Activated naive CD8-positive, alpha-beta T cell (primary cell): Measurements from ENCODE around the gene WNT8B.

ENCODE experiments used
- H3K27ac Mint-ChIP-seq: one replicate; pipeline ENCODE4 v1.8.0; 2021; ENCODE audit warnings: mixed read lengths
- H3K27me3 Mint-ChIP-seq: one replicate; pipeline ENCODE4 v1.8.0; 2021; ENCODE audit warnings: mixed read lengths
- H3K36me3 Mint-ChIP-seq: one replicate; pipeline ENCODE4 v1.8.0; 2021; ENCODE audit warnings: mixed read lengths
- H3K4me1 Mint-ChIP-seq: one replicate; pipeline ENCODE4 v1.8.0; 2021; ENCODE audit warnings: low read depth, mixed read lengths
- H3K4me3 Mint-ChIP-seq: one replicate; pipeline ENCODE4 v1.8.0; 2021; ENCODE audit warnings: mild to moderate bottlenecking, mixed read lengths
- H3K9me3 Mint-ChIP-seq: one replicate; pipeline ENCODE4 v1.8.0; 2021; ENCODE audit warnings: low read depth, mixed read lengths

The WNT8B gene

DNA sequence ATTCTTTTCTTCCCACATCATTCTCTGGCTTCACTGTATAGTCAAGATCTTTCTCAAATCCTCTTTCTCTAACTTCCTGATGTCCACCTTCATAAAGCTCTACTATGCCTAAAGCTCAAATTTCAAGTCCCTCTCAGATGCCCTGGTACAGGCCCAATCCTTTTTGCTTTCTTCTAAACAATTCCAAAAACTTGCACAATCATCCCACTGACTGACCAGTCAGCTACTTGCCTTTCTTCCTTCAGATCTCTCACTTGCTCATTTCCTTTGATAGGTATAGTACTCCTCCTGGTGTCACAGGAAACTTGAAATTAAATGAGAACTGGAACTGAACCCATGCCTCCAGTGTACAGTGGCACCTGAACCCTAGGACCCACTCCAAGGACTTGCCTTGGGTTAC, 38.6 kb downstream of the WNT8B start:
- H3K9me3 Mint-ChIP-seq, result no peaks in the 10 kb centered on the region
- H3K27me3 Mint-ChIP-seq, result no peaks in the 10 kb centered on the region
- peaks cover 24% of the 10 kb centered on the region for H3K4me1 Mint-ChIP-seq
- H3K36me3 Mint-ChIP-seq, result peaks cover 22% of the 10 kb centered on the region
- no peak overlapping the region for H3K27ac Mint-ChIP-seq
- no peak overlapping the region for H3K4me3 Mint-ChIP-seq

DNA sequence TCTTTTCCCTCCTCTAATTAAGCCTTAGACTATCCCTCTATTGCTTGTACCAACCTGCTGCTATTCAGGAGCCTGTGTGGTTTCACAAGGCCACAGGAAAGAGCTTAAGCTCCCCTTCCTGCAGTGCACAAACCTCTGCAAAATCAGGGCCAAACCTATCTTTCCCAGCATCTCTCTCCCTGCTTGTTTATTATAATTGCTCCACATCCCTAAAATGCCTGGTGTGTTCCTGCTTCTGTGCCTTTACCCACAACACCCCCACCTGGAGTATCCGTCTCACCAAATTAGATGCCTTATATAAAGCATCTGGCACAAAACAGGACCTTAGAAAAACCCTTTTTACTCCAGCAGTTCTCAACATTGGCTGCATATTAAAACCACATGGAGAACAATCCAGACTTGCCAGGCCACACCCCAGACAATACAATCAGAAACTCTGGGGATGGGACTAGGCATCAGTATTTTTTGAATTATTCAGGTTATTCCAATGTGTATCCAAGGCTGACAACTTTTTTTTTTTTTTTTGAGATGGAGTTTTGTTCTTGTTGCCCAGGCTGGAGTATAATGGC, 40.2 kb downstream of the WNT8B start:
- Mint-ChIP-seq H3K9me3 (no peaks in the 10 kb centered on the region), H3K4me3 (no peak overlapping the region), H3K27me3 (no peaks in the 10 kb centered on the region), H3K27ac (no peak overlapping the region), H3K36me3 (peaks cover 22% of the 10 kb centered on the region), H3K4me1 (peaks cover 40% of the 10 kb centered on the region)

DNA sequence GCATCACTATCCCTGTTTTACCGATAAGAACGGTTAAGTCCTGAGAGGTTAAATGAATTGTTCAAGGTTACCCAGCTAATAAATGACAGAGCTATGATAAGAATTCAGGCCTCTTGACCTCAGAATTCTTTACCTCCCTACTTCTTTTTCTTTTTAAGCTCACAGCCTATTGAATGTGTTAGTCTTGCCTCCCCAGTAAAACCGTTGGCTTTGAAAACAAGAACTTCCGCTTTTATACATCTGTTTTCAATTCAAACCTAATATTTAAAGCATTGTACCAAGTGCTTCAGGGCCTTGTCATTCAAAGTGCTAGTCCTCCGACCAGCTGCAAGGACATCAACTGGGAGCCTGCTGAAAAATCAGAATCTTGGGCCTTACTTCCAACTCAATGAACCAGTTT, 41.3 kb downstream of the WNT8B start:
- H3K27ac Mint-ChIP-seq, result no peak overlapping the region
- peaks cover 23% of the 10 kb centered on the region for H3K36me3 Mint-ChIP-seq
- no peaks in the 10 kb centered on the region for H3K27me3 Mint-ChIP-seq
- peaks cover 46% of the 10 kb centered on the region for H3K4me1 Mint-ChIP-seq
- no peak overlapping the region for H3K4me3 Mint-ChIP-seq
- no peaks in the 10 kb centered on the region for H3K9me3 Mint-ChIP-seq

DNA sequence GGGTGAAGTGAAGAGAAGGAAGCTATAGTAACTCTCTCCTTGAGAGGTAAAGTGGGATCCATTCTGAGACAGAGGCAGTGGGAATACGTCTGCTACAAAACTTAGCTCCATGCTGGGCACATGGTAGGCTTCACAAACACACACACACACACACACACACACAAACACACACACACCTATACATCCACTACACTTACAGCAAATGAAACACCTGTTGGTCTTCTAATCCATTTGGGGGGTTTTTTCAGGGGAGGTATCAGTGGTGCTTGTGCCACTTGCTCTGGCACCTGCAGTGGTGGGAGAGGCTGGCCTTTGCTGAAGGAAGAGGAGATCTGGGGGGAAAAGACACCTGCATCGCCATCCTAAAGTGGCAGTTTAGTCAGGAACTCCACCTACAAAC, 42.4 kb downstream of the WNT8B start:
- H3K9me3 Mint-ChIP-seq, result no peaks in the 10 kb centered on the region
- H3K27ac Mint-ChIP-seq, result no peak overlapping the region
- H3K27me3 Mint-ChIP-seq, result no peaks in the 10 kb centered on the region
- H3K36me3 Mint-ChIP-seq, result peaks cover 17% of the 10 kb centered on the region
- no peak overlapping the region for H3K4me3 Mint-ChIP-seq
- H3K4me1 Mint-ChIP-seq, result peaks cover 54% of the 10 kb centered on the region

DNA sequence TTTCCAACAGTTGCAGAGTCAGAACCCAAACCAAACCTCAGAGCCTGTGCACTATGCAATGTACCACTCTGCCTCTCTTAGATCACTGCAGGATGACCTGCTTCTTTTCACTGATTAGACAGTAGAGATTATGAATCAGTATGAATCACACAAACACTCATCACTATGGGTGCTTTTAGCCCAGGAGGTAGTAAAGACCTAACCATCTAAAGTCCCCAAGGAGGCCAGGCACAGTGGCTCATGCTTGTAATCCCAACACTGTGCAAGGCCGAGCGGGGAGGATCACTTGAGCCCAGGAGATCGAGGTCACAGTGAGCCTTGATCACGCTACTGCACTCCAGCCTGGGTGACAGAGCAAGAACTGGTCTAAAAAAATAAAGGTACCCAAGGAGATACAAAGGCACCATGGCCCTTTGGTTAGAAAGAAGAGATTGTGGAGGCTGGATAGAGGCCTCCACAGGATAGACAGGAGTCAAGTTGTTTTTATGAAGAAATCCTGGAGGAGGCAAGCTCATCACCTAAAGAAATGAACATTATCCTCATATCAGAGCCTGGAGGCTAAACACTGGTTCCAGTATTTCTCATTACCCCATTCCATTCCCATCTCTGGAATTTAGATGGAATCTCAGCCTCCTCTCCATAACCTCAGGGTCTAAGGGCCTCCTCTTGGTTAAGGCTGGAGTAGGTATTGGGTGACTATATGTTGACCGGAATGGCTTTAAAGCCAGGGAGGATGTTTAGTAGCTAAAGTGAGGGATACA, 44.0 kb downstream of the WNT8B start:
- H3K27ac Mint-ChIP-seq, result peak overlapping the region; percentile 83
- peak overlapping the region; percentile 64 for H3K4me3 Mint-ChIP-seq
- H3K9me3 Mint-ChIP-seq, result no peaks in the 10 kb centered on the region
- peaks cover 14% of the 10 kb centered on the region for H3K36me3 Mint-ChIP-seq
- peaks cover 70% of the 10 kb centered on the region for H3K4me1 Mint-ChIP-seq
- H3K27me3 Mint-ChIP-seq, result no peaks in the 10 kb centered on the region

DNA sequence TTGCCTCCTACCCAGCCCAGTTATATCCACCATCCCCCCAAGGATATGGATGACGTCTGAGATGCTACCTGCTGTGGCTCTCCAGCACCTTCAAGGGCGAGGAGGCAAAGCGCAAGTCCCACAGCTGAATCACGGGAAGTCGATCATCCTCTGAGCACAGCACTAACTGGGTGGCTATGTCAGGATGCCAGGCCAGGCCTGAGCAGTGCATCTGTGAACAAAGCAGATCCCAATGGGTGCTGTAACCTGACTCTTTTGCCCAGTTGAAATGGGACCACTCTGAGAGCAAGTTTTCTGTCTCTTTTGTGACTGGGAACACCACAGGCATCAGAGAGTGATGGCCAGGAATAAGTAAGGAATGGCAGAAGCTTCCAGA, 44.5 kb downstream of the WNT8B start:
- Mint-ChIP-seq H3K9me3 (no peaks in the 10 kb centered on the region), H3K27ac (peak overlapping the region; percentile 83), H3K4me3 (no peak overlapping the region), H3K4me1 (peaks cover 76% of the 10 kb centered on the region), H3K36me3 (peaks cover 14% of the 10 kb centered on the region), H3K27me3 (no peaks in the 10 kb centered on the region)

DNA sequence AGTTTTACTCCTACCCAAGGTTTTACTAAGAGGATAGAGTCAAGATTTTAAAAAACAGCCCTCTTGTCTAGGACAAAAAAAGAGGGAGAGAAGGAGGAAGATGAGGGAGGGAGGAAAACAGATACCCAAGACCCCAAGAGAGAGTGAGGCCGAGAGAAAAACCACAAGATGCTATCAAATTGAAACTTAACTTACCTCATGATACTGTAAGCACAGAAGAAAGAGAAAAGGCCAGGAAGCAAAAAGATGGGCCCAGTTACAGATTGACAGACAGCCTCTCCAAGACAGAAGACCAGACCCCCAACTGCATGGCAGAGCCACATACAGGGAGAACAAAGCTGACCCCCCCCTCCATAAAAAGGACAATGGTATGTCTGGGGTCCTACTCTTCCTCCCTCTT, 45.5 kb downstream of the WNT8B start:
- H3K4me3 Mint-ChIP-seq, result peak overlapping the region; percentile 66
- H3K27ac Mint-ChIP-seq, result peak overlapping the region; percentile 92
- H3K36me3 Mint-ChIP-seq, result peaks cover 17% of the 10 kb centered on the region
- no peaks in the 10 kb centered on the region for H3K27me3 Mint-ChIP-seq
- peaks cover 79% of the 10 kb centered on the region for H3K4me1 Mint-ChIP-seq
- no peaks in the 10 kb centered on the region for H3K9me3 Mint-ChIP-seq

DNA sequence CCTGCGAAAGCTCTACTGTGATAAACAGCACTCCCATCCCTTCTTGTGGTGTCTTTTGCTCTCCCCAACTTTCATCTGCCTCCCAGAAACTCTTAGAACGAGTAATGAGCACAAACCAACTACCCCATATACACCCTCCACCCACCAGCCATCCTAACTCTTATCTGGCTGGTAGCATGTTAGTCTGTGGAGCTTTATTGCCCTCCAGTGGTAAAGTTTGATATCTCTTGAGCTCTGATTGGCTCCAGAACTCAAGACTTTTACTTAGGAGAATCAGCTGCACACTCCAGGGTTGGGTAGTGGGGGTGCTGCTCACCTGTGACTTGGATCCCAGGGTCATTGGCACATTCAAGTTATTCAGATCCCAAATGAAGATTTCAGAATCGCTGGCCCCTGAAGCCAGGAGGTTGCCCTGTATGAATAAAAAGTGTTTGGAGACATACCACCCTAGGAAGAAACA, 45.9 kb downstream of the WNT8B start:
- Mint-ChIP-seq H3K4me3 (peak overlapping the region; percentile 66), H3K27ac (peak overlapping the region; percentile 92), H3K27me3 (no peaks in the 10 kb centered on the region), H3K9me3 (no peaks in the 10 kb centered on the region), H3K36me3 (peaks cover 17% of the 10 kb centered on the region), H3K4me1 (peaks cover 79% of the 10 kb centered on the region)

DNA sequence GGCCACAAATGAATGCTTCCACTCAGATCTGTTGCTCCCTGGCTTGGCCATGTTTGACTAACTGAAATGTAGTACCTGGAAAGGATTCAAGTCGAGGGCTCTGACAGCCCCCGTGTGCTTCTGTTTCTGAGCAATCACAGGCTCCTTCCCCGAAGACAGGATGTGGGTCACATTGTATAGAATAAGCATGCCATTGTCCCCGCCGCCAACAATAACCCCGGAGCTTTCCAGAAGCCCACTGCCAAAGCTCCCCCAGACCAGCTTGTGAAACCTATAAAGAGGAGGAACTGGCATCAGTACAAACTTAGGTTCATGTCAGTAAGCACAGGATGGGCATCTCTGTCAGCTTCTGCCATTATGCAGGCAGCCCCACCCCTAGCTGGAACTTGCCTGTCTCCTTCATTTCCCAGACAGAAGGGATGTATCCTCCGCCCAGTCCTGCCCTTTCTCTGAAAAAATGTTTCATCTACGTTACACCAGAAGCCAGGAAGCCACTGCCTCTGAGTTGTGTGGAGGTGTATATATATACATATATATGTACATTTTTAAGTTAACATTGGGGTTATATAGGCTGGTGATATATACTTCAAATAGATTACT, 46.5 kb downstream of the WNT8B start:
- Mint-ChIP-seq H3K27me3 (no peaks in the 10 kb centered on the region), H3K4me1 (peaks cover 79% of the 10 kb centered on the region), H3K27ac (peak overlapping the region; percentile 92), H3K4me3 (peak overlapping the region; percentile 66), H3K9me3 (no peaks in the 10 kb centered on the region), H3K36me3 (peaks cover 17% of the 10 kb centered on the region)

DNA sequence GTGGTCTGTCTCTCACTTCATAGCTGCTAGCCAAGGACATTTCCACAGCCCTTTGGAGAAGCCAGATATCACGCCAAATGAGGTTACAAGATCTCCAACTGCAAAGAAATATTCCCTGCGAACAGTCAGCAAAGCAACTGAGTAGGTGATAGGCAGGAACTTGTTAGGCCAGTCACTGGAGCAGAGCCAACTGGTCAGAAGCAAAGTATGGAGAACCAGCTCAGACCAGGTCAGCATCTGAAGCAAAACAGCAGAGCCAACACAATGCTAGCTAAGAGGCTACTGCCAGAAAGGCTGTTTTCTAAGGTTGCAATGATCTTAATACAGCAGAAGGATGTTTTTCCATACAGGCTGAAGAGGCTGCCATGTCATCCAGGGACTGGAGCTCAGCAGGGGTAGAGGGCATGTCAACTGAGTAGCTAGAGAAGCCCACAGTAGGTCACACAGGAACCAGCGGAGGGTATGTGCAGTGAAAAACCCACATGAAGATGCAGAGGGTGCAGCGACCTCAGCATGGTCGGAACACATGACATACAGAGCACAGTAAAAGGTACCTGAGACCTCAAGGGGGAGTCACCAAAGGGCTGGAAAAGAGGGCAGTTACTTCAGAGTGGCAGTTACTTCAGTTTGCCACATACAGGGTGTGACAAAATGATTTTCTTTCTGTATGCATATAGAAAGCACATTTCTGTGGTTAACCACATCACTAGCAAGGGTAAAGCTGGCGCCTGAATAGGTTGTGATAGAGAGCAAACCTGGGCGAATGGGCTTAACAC, 47.9 kb downstream of the WNT8B start:
- H3K4me3 Mint-ChIP-seq, result peak overlapping the region; percentile 22
- peak overlapping the region; percentile 31 for H3K27ac Mint-ChIP-seq
- no peaks in the 10 kb centered on the region for H3K27me3 Mint-ChIP-seq
- no peaks in the 10 kb centered on the region for H3K9me3 Mint-ChIP-seq
- H3K36me3 Mint-ChIP-seq, result peaks cover 16% of the 10 kb centered on the region
- peaks cover 76% of the 10 kb centered on the region for H3K4me1 Mint-ChIP-seq

DNA sequence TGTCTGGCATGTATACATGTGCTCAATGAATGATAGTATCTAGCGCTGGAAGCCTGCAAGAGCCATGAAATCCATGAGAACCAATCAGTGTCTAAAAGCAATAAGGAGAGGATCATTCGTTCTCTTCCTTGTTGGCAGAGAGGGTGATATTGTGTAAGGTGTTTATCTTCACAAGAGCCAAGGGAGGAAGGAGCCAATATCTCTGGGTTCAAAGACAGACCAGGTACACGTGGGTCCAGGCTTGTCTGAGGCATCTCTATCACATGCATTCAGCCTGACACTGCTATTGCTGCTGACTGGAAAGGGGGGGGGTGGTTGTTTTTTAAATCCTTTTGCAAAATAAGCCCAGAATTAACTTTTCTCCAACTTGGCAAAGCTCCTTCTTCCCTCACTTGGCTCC, 52.8 kb downstream of the WNT8B start:
- peaks cover 44% of the 10 kb centered on the region for H3K4me1 Mint-ChIP-seq
- H3K36me3 Mint-ChIP-seq, result peaks cover 10% of the 10 kb centered on the region
- H3K27me3 Mint-ChIP-seq, result no peaks in the 10 kb centered on the region
- H3K27ac Mint-ChIP-seq, result no peak overlapping the region
- H3K4me3 Mint-ChIP-seq, result no peak overlapping the region
- H3K9me3 Mint-ChIP-seq, result no peaks in the 10 kb centered on the region

DNA sequence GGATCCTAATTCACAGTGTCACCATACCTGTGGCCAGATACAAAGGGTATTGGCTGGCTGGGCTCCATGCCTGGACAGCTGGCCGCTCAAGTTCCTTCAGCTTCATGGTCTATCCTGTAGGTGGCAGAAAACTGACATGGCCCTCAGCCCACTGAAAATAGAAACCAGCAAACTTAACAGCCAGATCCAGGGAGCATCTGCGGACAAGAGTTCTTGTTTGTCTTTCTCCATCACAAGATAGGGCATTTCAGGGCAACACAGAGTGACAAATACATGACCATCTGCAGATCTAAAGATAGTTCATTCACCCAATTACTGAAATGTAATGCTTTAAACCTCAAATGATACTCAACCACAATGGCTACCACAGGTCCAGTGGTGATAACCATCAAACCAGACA, 54.0 kb downstream of the WNT8B start:
- Mint-ChIP-seq H3K36me3 (peaks cover 10% of the 10 kb centered on the region), H3K27ac (peak overlapping the region; percentile 64), H3K4me3 (no peak overlapping the region), H3K9me3 (no peaks in the 10 kb centered on the region), H3K27me3 (no peaks in the 10 kb centered on the region), H3K4me1 (peaks cover 32% of the 10 kb centered on the region)

DNA sequence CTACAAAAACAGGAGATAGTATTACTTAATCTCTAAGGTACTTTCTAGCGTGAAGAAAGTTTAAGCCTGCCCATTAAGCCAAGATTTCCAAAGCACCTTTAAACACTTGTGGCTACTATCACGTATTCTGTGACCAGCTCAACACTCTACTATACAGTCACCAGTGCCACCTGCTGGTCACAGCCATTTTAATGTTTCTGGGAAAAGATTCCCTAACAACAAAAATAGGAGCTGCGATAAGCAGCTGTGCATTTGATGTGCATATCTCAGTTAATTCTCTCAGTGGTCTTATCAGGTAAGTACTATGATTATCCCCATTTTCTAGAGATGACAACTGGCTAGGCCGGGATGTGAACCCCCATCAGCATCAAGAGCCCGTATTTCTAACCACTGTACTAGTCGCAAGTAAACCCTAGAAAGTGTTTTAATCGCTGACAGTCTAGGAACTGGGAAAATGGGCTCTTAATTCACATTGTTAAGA, 56.0 kb downstream of the WNT8B start:
- Mint-ChIP-seq H3K27ac (peak overlapping the region; percentile 24), H3K36me3 (peaks cover 7% of the 10 kb centered on the region)

DNA sequence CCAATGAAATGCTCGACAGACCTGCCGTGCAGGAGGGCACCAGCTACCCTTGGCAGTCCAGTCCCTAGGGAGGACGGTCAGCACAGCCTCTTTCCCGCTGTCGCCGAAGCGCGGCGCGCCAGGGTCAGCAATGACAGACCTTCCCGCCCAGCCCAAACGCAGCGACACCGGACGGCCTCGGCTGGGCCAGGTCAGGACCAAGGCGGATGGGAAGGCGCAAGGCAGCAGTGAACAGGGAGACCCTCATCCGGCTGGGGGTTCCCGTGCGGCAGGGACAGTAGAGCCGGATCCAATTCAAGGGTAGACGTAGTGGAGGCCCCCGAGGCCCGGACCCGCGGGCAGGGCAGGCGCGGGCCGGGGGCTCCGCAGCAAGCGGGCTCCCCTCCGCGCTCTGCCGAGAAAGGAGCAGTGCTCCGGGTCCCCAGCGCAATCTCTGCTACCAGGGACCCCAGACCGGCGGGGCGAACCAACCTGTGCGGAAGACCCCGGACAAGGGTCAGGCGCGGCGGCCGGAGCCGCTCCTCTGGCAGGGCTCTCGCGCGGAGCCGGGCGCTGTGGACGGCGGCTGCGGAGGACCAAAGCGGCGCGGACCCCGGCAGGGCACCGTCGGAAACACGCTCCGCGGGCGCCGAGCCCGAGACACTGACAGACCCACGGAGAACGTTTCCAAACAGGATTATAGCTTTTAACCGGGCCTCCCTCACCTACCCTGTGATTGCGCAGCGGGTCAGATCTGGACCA, 56.7 kb downstream of the WNT8B start, which contains the start of gene SEC31B:
Gene SEC31B (minus strand): TSS at position 551 of the 741 bp plus-strand sequence. CDS start 2,909 bp downstream, outside the sequence.
- Mint-ChIP-seq H3K9me3 (no peaks in the 10 kb centered on the region), H3K36me3 (peaks cover 7% of the 10 kb centered on the region), H3K27me3 (no peaks in the 10 kb centered on the region), H3K27ac (peak within 1 kb of the TSS; percentile 24), H3K4me3 (no peak within 1 kb of the TSS), H3K4me1 (peaks cover 21% of the 10 kb centered on the region)

More for the DNA sequence above, 56.0 kb downstream of the WNT8B start:
- Mint-ChIP-seq H3K27me3 (no peaks in the 10 kb centered on the region), H3K9me3 (no peaks in the 10 kb centered on the region), H3K4me1 (peaks cover 21% of the 10 kb centered on the region), H3K4me3 (no peak overlapping the region)
